H1 (cell line): ENCODE data around the gene CTU1. TPM values are rescaled to one million over a fixed set of nuclear protein-coding genes. Genes with fewer than 3 reads are reported as not detected.
A peak's percentile ranks its signal among the peaks of the same experiment; 100 is the strongest.

Experiments
- CTCF ChIA-PET: fragments of 300-600 bp; sonication (Branson Sonifier 250); formaldehyde crosslinking; loops from one replicate; lab custom pipeline; 2021; ENCODE audit not compliant: partially characterized antibody; lab: Charles Lee
- POLR2A ChIA-PET: fragments of 300-600 bp; sonication (Branson Sonifier 250); formaldehyde crosslinking; loops from one replicate; lab custom pipeline; 2021; ENCODE audit warnings: inconsistent platforms; ENCODE audit not compliant: partially characterized antibody; lab: Charles Lee
- DNase-seq, 2 experiments: peaks; one replicate each; pipeline versions ENCODE4 v3.0.0 to v3.0.0-alpha.2; 2010 to 2022; ENCODE audit warnings: low spot score in 2 of 2, low read depth in 1 of 2, mixed read lengths in 1 of 2
- FAIRE-seq: peaks from 2 replicates; lab custom pipeline; 2011; peaks lifted over from hg19 to GRCh38; lab: Jason Lieb, UNC
- H2AFZ ChIP-seq: 2 replicates; pipeline ENCODE4 v1.8.1; 2012; ENCODE audit warnings: low read length, inconsistent platforms
- H2AK5ac ChIP-seq: 2 replicates; pipeline ENCODE4 v1.6.1; 2013; ENCODE audit warnings: low read depth, low read length
- H2BK120ac ChIP-seq: replicated peaks from 2 replicates; pipeline ENCODE3; 2013; ENCODE audit warnings: low read depth, low read length, inconsistent platforms
- H2BK12ac ChIP-seq: 2 replicates; pipeline ENCODE4 v1.6.1; 2013; ENCODE audit warnings: low read depth, low read length
- H2BK15ac ChIP-seq: 2 replicates; pipeline ENCODE4 v1.6.1; 2013; ENCODE audit warnings: low read length
- H2BK20ac ChIP-seq: 2 replicates; pipeline ENCODE4 v1.6.1; 2013; ENCODE audit warnings: low read length
- H2BK5ac ChIP-seq: 2 replicates; pipeline ENCODE4 v1.6.1; 2013; ENCODE audit warnings: low read depth, low read length
- H3K14ac ChIP-seq: 2 replicates; pipeline ENCODE4 v1.6.1; 2013; ENCODE audit warnings: inconsistent platforms; ENCODE audit not compliant: insufficient read length
- H3K18ac ChIP-seq: 2 replicates; pipeline ENCODE4 v1.6.1; 2013; ENCODE audit warnings: low read length; ENCODE audit errors: extremely low read depth
- H3K23ac ChIP-seq: 2 replicates; pipeline ENCODE4 v1.6.1; 2013; ENCODE audit warnings: inconsistent platforms; ENCODE audit not compliant: insufficient read length
- H3K23me2 ChIP-seq: 2 replicates; pipeline ENCODE4 v1.6.1; 2013; ENCODE audit warnings: low read depth, low read length
- H3K27ac ChIP-seq: 2 replicates; pipeline ENCODE4 v1.6.1; 2011; ENCODE audit warnings: low read depth, low read length, inconsistent platforms
- H3K27me3 ChIP-seq, 4 experiments: replicated peaks in 1 of 4; 1 replicate in 1 of 4; 2 replicates in 3 of 4; pipeline versions ENCODE4 v1.6.1 to v1.8.1; 2011 to 2013; ENCODE audit warnings: low read length in 3 of 4, mild to moderate bottlenecking in 3 of 4, inconsistent platforms in 2 of 4, mixed read lengths in 2 of 4, moderate library complexity in 1 of 4; ENCODE audit not compliant: control insufficient read depth in 3 of 4, insufficient read depth in 3 of 4; ENCODE audit errors: extremely low read depth in 1 of 4
- H3K36me3 ChIP-seq, 4 experiments: 2 replicates each; pipeline versions ENCODE4 v1.6.1 to v1.8.1; 2011 to 2013; ENCODE audit warnings: mild to moderate bottlenecking in 4 of 4, low read length in 3 of 4, moderate library complexity in 2 of 4, control low read depth in 1 of 4, inconsistent platforms in 1 of 4; ENCODE audit not compliant: insufficient read depth in 4 of 4, control insufficient read depth in 2 of 4
- H3K4ac ChIP-seq: replicated peaks from 2 replicates; pipeline ENCODE3; 2013; ENCODE audit warnings: low read length, low read depth, mixed read lengths, inconsistent platforms; ENCODE audit not compliant: insufficient read length
- H3K4me1 ChIP-seq, 4 experiments: replicated peaks in 1 of 4; 1 replicate in 1 of 4; 2 replicates in 3 of 4; pipeline versions ENCODE4 v1.6.1 to v1.8.1; 2011 to 2013; ENCODE audit warnings: low read length in 3 of 4, inconsistent platforms in 2 of 4, mixed read lengths in 1 of 4; ENCODE audit not compliant: insufficient read depth in 4 of 4, control insufficient read depth in 3 of 4
- H3K4me2 ChIP-seq, 2 experiments: 2 replicates each; pipeline versions ENCODE4 v1.6.1 to v1.8.1; 2011 to 2013; ENCODE audit warnings: low read depth in 2 of 2, low read length in 2 of 2, control low read depth in 1 of 2, inconsistent platforms in 1 of 2, mild to moderate bottlenecking in 1 of 2; ENCODE audit not compliant: insufficient read depth in 1 of 2
- H3K4me3 ChIP-seq, 4 experiments: fragments of 200-600, 300-600 bp in 1 of 4; sonication (generic), shearing (Covaris generic), sonication (Bioruptor Twin) in 1 of 4; 2 replicates each; pipeline versions ENCODE4 v1.5.1 to v1.8.1; 2011 to 2016; ENCODE audit warnings: low read length in 4 of 4, low read depth in 3 of 4, control low read depth in 2 of 4, inconsistent platforms in 2 of 4, mild to moderate bottlenecking in 2 of 4, mixed read lengths in 1 of 4, moderate library complexity in 1 of 4; ENCODE audit not compliant: insufficient read depth in 2 of 4; ENCODE audit errors: extremely low read depth in 1 of 4
- H3K56ac ChIP-seq: replicated peaks from 2 replicates; pipeline ENCODE3; 2013; ENCODE audit warnings: low read depth, mild to moderate bottlenecking, mixed read lengths, low read length, inconsistent platforms; ENCODE audit not compliant: insufficient read length
- H3K79me1 ChIP-seq: 2 replicates; pipeline ENCODE4 v1.6.1; 2013; ENCODE audit warnings: low read depth, low read length, control low read depth
- H3K79me2 ChIP-seq, 2 experiments: 2 replicates each; pipeline versions ENCODE4 v1.6.1 to v1.8.1; 2012 to 2013; ENCODE audit warnings: low read length in 2 of 2, mild to moderate bottlenecking in 2 of 2, inconsistent platforms in 1 of 2; ENCODE audit not compliant: insufficient read depth in 2 of 2, control insufficient read depth in 1 of 2
- H3K9ac ChIP-seq, 4 experiments: replicated peaks in 1 of 4; 1 replicate in 1 of 4; 2 replicates in 3 of 4; pipeline versions ENCODE4 v1.6.1 to v1.8.1; 2011 to 2013; ENCODE audit warnings: low read depth in 3 of 4, low read length in 3 of 4, control low read depth in 2 of 4, mild to moderate bottlenecking in 2 of 4, moderate library complexity in 2 of 4, inconsistent platforms in 1 of 4; ENCODE audit errors: extremely low read depth in 1 of 4
- H3K9me3 ChIP-seq, 2 experiments: 2 replicates each; pipeline versions ENCODE4 v1.6.1 to v1.8.1; 2012 to 2013; ENCODE audit warnings: mild to moderate bottlenecking in 2 of 2, moderate library complexity in 2 of 2, control low read depth in 1 of 2, inconsistent platforms in 1 of 2, low read depth in 1 of 2, low read length in 1 of 2, mixed read lengths in 1 of 2; ENCODE audit not compliant: insufficient read depth in 2 of 2
- H4K20me1 ChIP-seq, 2 experiments: replicated peaks in 1 of 2; 2 replicates each; pipeline versions ENCODE3 to v1.8.1; 2011 to 2013; ENCODE audit warnings: inconsistent platforms in 2 of 2, low read length in 2 of 2, mild to moderate bottlenecking in 1 of 2; ENCODE audit not compliant: insufficient read depth in 2 of 2, control insufficient read depth in 1 of 2
- H4K5ac ChIP-seq: 2 replicates; pipeline ENCODE4 v1.6.1; 2013; ENCODE audit warnings: low read length, low read depth, mixed read lengths, inconsistent platforms; ENCODE audit not compliant: insufficient read length
- H4K8ac ChIP-seq: 2 replicates; pipeline ENCODE4 v1.8.0; 2013; ENCODE audit warnings: mild to moderate bottlenecking, moderate library complexity, low read length, inconsistent platforms; ENCODE audit not compliant: insufficient read depth; ENCODE audit errors: extremely low read depth
- H4K91ac ChIP-seq: replicated peaks from 2 replicates; pipeline ENCODE3; 2013; ENCODE audit warnings: low read length, mixed read lengths, inconsistent platforms; ENCODE audit not compliant: insufficient read length
- ASH2L ChIP-seq: fragments of 200-600, 300-600 bp; sonication (generic); IDR thresholded peaks from one replicate; pipeline ENCODE4 v1.7.1; 2017; ENCODE audit warnings: low read length
- KDM4A ChIP-seq: IDR thresholded peaks from one replicate; pipeline ENCODE4 v1.7.1; 2012; ENCODE audit warnings: low read depth, mild to moderate bottlenecking, moderate library complexity, low read length, inconsistent platforms; ENCODE audit not compliant: severe bottlenecking
- SIRT6 ChIP-seq: IDR thresholded peaks from one replicate; pipeline ENCODE4 v1.7.1; 2012; ENCODE audit warnings: low read length, inconsistent platforms
- TAF1 ChIP-seq: IDR thresholded peaks from 2 replicates; pipeline ENCODE4 v1.6.1; 2011; ENCODE audit warnings: mild to moderate bottlenecking, low read depth, low read length
- WGBS, 2 experiments: shearing (Covaris generic) in 1 of 2; methylation state at CpG; one replicate each; pipeline versions ENCODE4 v1.1.6 to v1.1.7; 2013 to 2015; ENCODE audit warnings: low lambda C conversion rate in 2 of 2, mixed read lengths in 2 of 2, inconsistent platforms in 1 of 2, low coverage in 1 of 2, missing lambda C conversion rate in 1 of 2; ENCODE audit not compliant: insufficient replicate concordance in 2 of 2, insufficient coverage in 1 of 2, insufficient read length in 1 of 2; ENCODE audit errors: extremely low coverage in 1 of 2, missing lambda C conversion rate in 1 of 2; 5-methylcytosine and 5-hydroxymethylcytosine counted together
- polyA plus RNA-seq, 7 experiments: library from polyadenylated mRNA; depleted of rRNA in 3 of 7; stranded (reverse) in 5 of 7; unstranded in 2 of 7; fragments of >200 nt in 5 of 7; fragments of 200-250 nt in 2 of 7; gene quantifications; 1 replicate in 5 of 7; 2 replicates in 1 of 7; 4 replicates in 1 of 7; pipeline versions ENCODE4 v1.2.1 to v1.2.3, GENCODE V29; 2011 to 2013; ENCODE audit warnings: missing spikeins in 2 of 7, mixed read lengths in 2 of 7
- total RNA-seq: library from RNA; stranded (reverse); fragmentation: NEBNext Ultra II Directional; extraction: Animal tissue kit (Norgen Biotek cat#: 25700); gene quantifications from 2 replicates; pipeline ENCODE4 v1.2.1, GENCODE V29; 2021

Gene CTU1
- total and polyA plus RNA-seq, 2 of the 8 experiments (the other 6 are each of a cell fraction or from before 2014, with no cell fraction given) = 4.6 to 7.2 TPM

DNA sequence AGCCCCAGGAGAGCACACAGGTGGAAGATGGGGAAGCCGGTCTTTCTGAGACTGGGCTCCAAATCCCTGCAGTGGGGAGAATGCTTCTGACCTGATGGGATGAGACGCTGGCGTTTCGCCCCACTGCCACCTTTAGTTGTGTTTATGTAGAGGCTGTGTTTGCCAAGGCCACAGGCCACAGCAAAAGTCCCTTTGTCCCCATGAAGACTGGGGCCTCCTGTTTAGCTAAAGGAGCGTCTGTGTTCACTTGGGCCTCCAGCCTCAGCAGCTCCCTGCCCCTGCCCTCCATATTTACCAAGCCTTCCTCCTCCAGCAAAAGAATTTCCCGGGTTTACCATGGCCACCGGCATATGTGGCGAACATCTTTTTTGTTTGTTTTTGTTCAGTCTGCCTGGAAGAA is 15.1 kb downstream of the CTU1 start:
- TF ChIP-seq TAF1 (no peak), ASH2L (no peak), SIRT6 (no peak), KDM4A (no peak)
- ChIA-PET POLR2A (no interaction called here), CTCF (interaction anchor here (1.6 to 8.3 kb wide), 4 partner anchors 45 to 171 kb away, joined by 6 to 269 read pairs (median 12); partner anchors contain the start of genes KLK10 and KLK11)
- peak overlapping the region; percentile 16; the same call in 1 of the 2 replicates for H2BK15ac ChIP-seq
- no peaks in the 10 kb centered on the region for H3K79me1 ChIP-seq
- H3K9me3 ChIP-seq = no peaks in the 10 kb centered on the region
- no peak overlapping the region for H2BK20ac ChIP-seq
- no peak overlapping the region for H2BK12ac ChIP-seq
- no peak overlapping the region for H4K8ac ChIP-seq
- peaks cover 0 to 3% of the 10 kb centered on the region in 2 experiments for H4K20me1 ChIP-seq
- no peak overlapping the region for H4K5ac ChIP-seq
- no peak overlapping the region for H3K23ac ChIP-seq
- H4K91ac ChIP-seq = no peak overlapping the region
- no peak overlapping the region for H2BK120ac ChIP-seq
- H3K27me3 ChIP-seq = no peaks in the 10 kb centered on the region; a peak in 1 of 7 replicates
- H2AK5ac ChIP-seq = 0 out of 2 replicates have a peak overlapping the region, but pooled peaks have one; percentile 30
- H3K4me3 ChIP-seq = no peak overlapping the region
- WGBS, 2 experiments = 92% methylated on average over 8 of the region's 8 CpGs; no CpG with 5 or more reads in 1 of the 2 experiments
- H2AFZ ChIP-seq = no peak overlapping the region
- no peaks in the 10 kb centered on the region for H3K23me2 ChIP-seq
- H3K4ac ChIP-seq = no peak overlapping the region
- no peak overlapping the region for H3K18ac ChIP-seq
- H3K9ac ChIP-seq = no peak overlapping the region
- no peak overlapping the region for H2BK5ac ChIP-seq
- no peak overlapping the region for H3K27ac ChIP-seq
- DNase-seq (no peak), FAIRE-seq (no peak)
- peaks cover 0 to 6% (median 2%) of the 10 kb centered on the region in 4 experiments; a peak in 5 of 7 replicates for H3K4me1 ChIP-seq
- no peaks in the 10 kb centered on the region for H3K79me2 ChIP-seq
- H3K36me3 ChIP-seq = no peaks in the 10 kb centered on the region
- H3K56ac ChIP-seq = no peak overlapping the region
- no peak overlapping the region for H3K14ac ChIP-seq
- no peak overlapping the region for H3K4me2 ChIP-seq
